ENCODE measurements around the gene CYSLTR2. TPM values are rescaled to one million over a fixed set of nuclear protein-coding genes. Genes with fewer than 3 reads are reported as not detected.
A peak's percentile ranks its signal among the peaks of the same experiment; 100 is the strongest.

The CYSLTR2 gene
- total RNA-seq, 6 donors from 2014 or later: under 0.01 to 2.0 (median 1.2) TPM

DNA sequence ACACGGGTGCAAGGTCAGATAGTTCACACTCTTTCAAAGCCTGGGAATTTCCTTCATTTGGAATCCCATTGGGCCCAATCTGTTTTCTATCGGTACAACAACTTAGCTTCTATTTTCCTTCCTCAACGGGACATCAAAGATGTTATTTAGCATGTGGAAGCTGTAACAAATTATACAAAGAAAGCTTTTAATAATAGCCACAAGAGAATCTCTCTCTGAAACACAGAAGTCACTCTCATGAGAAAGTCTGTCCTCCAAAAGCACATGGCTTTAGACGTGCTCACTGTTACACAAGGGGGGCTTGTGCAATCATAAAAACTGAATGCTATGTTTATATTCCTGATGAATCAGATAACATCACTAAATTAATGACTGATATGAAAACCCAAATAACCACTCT is 28.9 kb upstream of the CYSLTR2 start:
- ATAC-seq (ENCODE audit: low FRiP score in 2 of 2): no peak
- Histone ChIP-seq H3K27me3 (no peaks in the 10 kb centered on the region), H3K27ac (peak overlapping the region in 1 of 4 donors; percentile 23), H3K9me3 (peaks cover 0 to 16% (median 8%) of the 10 kb centered on the region in 4 donors), H3K4me3 (no peak overlapping the region), H3K36me3 (no peaks in the 10 kb centered on the region), H3K4me1 (peaks cover 0 to 9% (median 7%) of the 10 kb centered on the region in 4 donors)
- DNase-seq: no peak
- TF ChIP-seq POLR2AphosphoS5 (IDR thresholded peaks at IDR 0.05): no peak
- WGBS, 2 donors: 57 to 58% methylated on average over 4 of the region's 4 CpGs

- H3K27me3 ChIP-seq: no peaks in the 10 kb centered on the region
- WGBS, 2 donors: 60% methylated on average over 4 of the region's 4 CpGs
- H3K27ac ChIP-seq: no peak overlapping the region
- TF ChIP-seq POLR2AphosphoS5 (IDR thresholded peaks at IDR 0.05) (no peak), POLR2A (IDR thresholded peaks at IDR 0.05) (no peak), CTCF (IDR thresholded peaks at IDR 0.05) (no peak), EP300 (IDR thresholded peaks at IDR 0.05) (no peak)
- peaks cover 0 to 15% (median 8%) of the 10 kb centered on the region in 4 donors for H3K9me3 ChIP-seq
- DNase-seq (no peak), ATAC-seq (ENCODE audit: low FRiP score in 2 of 2) (no peak)
- H3K4me3 ChIP-seq: no peak overlapping the region
- H3K36me3 ChIP-seq: no peaks in the 10 kb centered on the region
- H3K4me1 ChIP-seq: peaks cover 0 to 9% (median 7%) of the 10 kb centered on the region in 4 donors
These were observed 28.2 kb upstream of the CYSLTR2 start for GRCh38 chr13:48625413-48626076.

DNA sequence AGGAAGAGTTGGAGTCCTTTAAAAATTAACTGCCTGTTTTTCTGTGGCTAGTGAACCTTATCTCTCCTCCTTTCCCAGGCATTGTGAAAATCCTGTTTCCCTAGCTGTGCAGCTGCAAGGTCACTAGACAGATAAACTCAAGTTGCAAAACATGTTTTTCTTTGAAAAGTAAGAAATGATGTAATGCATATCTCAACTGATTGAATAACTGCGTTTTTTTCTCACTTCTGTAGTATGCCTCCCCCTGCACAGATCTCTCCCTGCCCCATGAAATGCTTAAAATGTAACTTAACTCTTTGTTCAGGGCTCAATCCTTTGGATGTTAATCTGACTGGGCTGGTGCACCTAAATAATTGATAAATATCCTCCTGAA is 27.7 kb upstream of the CYSLTR2 start:
- H3K4me3 ChIP-seq: no peak overlapping the region
- no peaks in the 10 kb centered on the region for H3K27me3 ChIP-seq
- no peaks in the 10 kb centered on the region for H3K36me3 ChIP-seq
- H3K9me3 ChIP-seq: peaks cover 0 to 10% (median 7%) of the 10 kb centered on the region in 4 donors
- peaks cover 0 to 9% (median 7%) of the 10 kb centered on the region in 4 donors for H3K4me1 ChIP-seq
- TF ChIP-seq CTCF (IDR thresholded peaks at IDR 0.05): no peak
- TF ChIP-seq EP300 (IDR thresholded peaks at IDR 0.05): no peak
- TF ChIP-seq POLR2AphosphoS5 (IDR thresholded peaks at IDR 0.05): no peak
- TF ChIP-seq POLR2A (IDR thresholded peaks at IDR 0.05): no peak
- no peak overlapping the region for H3K27ac ChIP-seq
- ATAC-seq (ENCODE audit: low FRiP score in 2 of 2) (peak in 1 of 2 donors; percentile 14), DNase-seq (no peak)
- 4 to 17% methylated on average over 1 of the region's 1 CpG for WGBS, 2 donors

- no peak for ATAC-seq (ENCODE audit: low FRiP score in 2 of 2)
These were observed 26.8 kb upstream of the CYSLTR2 start for GRCh38 chr13:48626726-48627451.

More at GRCh38 chr13:48626726-48627451, 26.8 kb upstream of the CYSLTR2 start:
- H3K27ac ChIP-seq: no peak overlapping the region
- 87 to 93% methylated on average over 2 of the region's 2 CpGs for WGBS, 2 donors
- TF ChIP-seq CTCF (IDR thresholded peaks at IDR 0.05): no peak
- no peak for TF ChIP-seq POLR2AphosphoS5 (IDR thresholded peaks at IDR 0.05)
- TF ChIP-seq POLR2A (IDR thresholded peaks at IDR 0.05): no peak
- TF ChIP-seq EP300 (IDR thresholded peaks at IDR 0.05): no peak
- no peak overlapping the region for H3K4me3 ChIP-seq
- peaks cover 0 to 2% (median under 1%) of the 10 kb centered on the region in 4 donors for H3K9me3 ChIP-seq
- DNase-seq: no peak
- no peaks in the 10 kb centered on the region for H3K36me3 ChIP-seq
- no peaks in the 10 kb centered on the region for H3K27me3 ChIP-seq
- peaks cover 0 to 9% (median 7%) of the 10 kb centered on the region in 4 donors for H3K4me1 ChIP-seq

Measured in upper lobe of left lung (tissue), 6 donors.